GM12801 (cell line): ENCODE results near the gene CTNNA2.

Experiments
- TF ChIP-seq, protein P1 (sequence below): IDR thresholded peaks from one replicate; pipeline ENCODE4 v1.5.1; 2011; ENCODE audit warnings: control low read depth; ENCODE audit not compliant: insufficient read length; ENCODE audit errors: extremely low read depth

CTNNA2 gene

DNA sequence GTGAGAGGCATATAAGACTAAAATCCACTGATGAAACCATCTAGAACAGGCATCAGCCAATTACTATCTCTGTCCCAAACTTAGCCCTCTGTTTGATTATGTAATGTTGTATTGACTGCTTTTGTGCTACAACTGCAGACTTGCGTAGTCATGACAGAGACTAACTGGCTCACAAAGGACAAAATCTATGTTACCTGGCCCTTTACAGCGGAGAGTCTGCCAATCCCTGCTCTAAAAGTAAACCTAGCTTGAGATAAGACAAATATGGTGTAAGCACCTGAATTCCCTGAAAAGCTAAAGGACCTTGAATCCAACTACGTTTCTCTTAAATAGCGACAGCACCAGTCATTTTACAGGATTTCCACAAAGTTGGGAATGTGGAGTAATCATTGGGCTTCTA lies 894.5 kb downstream of the CTNNA2 start:
- TF ChIP-seq, protein P1, sequence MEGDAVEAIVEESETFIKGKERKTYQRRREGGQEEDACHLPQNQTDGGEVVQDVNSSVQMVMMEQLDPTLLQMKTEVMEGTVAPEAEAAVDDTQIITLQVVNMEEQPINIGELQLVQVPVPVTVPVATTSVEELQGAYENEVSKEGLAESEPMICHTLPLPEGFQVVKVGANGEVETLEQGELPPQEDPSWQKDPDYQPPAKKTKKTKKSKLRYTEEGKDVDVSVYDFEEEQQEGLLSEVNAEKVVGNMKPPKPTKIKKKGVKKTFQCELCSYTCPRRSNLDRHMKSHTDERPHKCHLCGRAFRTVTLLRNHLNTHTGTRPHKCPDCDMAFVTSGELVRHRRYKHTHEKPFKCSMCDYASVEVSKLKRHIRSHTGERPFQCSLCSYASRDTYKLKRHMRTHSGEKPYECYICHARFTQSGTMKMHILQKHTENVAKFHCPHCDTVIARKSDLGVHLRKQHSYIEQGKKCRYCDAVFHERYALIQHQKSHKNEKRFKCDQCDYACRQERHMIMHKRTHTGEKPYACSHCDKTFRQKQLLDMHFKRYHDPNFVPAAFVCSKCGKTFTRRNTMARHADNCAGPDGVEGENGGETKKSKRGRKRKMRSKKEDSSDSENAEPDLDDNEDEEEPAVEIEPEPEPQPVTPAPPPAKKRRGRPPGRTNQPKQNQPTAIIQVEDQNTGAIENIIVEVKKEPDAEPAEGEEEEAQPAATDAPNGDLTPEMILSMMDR = no peak

DNA sequence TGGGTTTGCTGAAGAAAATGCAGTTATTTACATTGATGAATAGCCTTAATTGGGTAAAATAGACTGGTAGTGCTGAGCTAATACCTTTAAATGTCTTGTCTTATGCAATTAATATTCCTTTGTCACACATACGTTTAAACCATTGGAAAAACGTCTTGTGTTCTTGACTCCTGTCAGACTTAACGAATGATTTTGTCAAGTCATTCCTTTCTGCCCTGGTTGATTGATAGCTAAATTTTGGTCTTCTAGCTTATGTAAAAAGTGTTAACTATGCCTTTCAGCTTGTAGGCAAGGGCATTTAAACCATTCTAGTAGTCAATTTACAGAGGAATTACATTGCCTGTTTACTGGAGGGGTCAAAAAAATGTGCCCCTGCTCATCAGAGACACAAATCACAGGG lies 897.5 kb downstream of the CTNNA2 start:
- TF ChIP-seq, protein P1 = no peak

DNA sequence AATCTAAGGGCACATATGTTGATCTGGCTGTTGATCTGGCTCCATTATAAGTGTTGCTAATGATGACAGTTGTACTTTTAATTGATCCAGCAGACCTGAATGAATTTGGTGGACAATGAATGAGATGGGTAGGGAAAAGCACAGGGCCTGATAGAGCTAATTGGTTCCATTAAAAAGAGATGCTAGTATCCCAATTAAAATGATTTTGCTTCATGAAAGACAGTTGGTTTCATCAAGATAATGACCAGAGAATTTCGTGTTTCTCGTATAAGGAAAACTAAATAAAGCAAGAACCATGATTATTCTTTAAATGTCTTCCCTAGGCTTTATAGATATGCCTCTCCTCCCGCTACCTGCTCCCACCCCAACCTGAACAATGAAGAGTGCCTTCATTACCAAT lies 900.3 kb downstream of the CTNNA2 start:
- TF ChIP-seq, protein P1 = no peak

DNA sequence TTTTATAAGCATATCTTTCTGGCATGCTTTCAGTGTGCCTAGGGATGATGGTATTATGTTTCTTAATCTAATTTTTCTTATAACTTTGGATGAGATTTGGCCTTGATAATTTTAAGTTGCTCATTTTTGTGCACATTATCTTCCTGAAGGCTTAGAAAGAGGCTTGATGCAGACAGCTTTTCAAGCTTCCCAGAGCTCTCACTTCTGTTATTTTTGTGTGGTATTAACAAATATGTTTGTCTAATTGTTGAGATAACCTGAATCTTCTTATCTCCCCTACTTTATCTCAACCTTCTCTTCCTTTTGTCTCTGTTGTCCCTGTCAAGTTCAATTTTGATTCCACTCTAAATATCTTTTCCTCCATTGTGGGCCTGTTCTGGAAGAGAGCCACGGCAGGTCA lies 904.9 kb downstream of the CTNNA2 start:
- TF ChIP-seq, protein P1 = no peak

DNA sequence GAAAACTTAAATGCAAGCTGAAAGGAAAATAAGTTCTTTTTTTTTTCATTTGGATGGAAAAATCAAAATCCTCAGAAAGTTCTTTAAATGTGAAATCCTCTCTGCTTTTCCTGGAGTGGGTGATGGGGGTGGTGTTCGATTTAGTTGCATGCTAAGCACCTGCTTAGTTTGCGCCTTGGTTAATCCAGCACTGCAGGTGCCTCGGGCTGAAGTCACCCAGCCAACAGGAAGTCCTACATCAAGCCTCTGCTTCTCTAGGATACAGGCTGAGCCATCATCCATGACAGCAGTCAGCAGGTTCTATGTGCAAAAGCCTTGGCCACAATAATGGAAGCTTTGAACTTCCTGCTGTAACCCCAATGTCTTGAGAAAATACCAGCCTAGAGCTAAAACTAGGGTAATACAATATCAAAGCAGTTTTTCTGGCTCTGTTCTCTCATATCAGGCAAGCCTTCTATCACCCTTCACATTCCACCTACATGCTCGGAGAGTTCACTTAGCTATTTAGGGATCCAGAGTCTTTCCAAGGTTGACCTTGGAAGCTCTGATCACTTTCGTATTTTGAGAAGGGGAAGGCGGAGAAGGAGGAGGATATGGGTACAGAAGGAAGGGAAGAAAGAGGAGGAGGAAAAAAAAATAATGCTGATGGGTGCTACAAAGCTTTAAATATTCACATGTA lies 907.8 kb downstream of the CTNNA2 start:
- TF ChIP-seq, protein P1 = no peak

DNA sequence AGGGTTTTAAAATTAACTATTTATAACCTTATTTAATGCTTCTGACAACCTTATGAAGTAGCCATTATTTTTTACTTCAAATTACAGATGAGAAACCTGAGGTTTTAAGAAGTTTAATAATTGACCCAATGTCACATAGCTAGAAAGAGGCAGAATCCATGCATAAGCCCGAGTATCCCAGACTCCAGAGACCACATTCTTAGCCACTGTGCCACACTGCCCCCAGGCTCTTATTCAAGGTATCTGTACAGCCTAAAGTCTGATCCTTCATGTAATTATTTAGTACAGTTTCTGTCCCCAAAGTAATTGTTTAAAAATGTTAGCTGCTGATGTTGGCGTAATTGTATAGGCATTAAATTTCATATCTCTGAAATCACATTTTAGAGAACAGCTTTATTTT lies 916.4 kb downstream of the CTNNA2 start:
- TF ChIP-seq, protein P1 = no peak

DNA sequence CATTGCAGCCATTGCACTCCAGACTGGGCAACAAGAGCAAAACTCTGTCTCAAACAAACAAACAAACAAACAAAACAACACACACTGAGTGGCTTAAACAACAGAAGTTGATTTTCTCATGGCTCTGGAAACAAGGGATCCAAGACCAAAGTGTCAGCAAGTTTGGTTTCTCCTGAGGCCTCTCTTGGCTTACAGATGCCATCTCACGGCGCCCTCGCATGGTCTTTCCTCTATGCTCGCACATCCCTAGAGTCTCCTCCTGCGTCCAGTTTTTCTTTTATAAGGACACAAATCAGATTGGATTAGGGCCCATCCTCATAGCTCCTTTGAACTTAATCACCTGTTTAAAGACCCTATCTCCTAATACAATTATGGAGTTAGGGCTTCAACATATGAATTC lies 925.1 kb downstream of the CTNNA2 start:
- TF ChIP-seq, protein P1 = no peak

DNA sequence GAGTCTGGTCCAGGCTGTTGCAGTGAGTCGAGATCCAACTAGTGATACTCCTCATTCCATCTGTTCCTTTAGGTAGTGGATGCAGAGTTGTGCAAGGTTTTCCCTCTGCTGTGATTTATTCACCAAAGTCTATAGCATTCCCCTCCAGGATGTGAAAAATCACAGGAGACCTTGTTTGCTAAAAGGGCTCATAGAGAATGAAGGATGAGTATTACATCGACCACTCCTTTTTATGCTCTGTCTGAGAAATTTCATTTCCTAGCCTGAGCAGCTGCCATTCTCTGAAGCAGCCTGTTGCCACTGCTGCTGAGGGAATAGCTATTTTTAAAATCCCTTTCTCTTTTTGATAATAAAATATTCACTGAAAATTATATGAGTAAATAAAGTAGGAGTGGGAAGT lies 925.8 kb downstream of the CTNNA2 start:
- TF ChIP-seq, protein P1 = no peak
